ENCODE data around the gene MALAT1. TPM values are rescaled to one million over a fixed set of nuclear protein-coding genes. Genes with fewer than 3 reads are reported as not detected.

Gene MALAT1
- polyA plus RNA-seq, 3 donors: 788 to 1,101 (median 1,002) TPM

DNA sequence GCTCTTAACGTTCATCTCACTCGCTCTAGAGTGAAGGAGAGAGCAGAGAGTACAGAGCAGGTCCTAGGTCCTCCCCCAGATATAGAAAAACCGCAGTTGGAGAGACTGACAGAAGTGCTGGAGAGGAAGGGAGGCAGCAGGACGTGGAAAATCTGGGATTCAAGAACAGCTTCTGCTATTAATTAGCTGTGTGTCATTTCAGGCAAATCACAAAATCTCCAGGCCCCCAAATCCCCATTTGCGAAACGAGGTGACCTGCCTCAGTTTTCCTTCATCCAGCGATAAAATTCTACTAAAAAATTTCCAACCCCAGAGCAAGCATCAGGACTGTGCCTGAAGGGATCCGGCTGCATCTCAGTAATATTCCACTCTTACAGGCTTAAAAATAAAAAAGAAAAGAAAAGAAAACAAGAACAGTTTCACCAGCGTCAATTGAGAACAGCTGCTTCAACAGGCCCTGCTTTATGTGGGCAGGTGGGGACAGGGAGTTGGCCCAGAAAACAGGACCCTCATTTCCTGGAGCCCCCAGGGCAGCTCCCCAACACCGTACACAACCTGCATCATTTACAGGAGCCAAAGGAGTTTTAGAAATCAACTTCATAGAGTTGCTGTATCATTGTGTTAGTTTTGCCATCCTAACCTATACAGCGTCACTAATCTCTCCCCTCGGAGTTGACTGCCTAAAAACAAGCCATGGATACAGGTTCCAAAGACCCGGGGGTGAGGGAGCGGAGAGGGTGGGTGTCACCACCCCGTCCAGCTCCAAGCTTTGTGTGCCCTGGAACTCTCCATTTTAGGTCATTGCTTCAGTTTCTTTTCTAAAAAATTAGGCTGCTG is 2.3 kb upstream of the MALAT1 start:
- no peak for DNase-seq

DNA sequence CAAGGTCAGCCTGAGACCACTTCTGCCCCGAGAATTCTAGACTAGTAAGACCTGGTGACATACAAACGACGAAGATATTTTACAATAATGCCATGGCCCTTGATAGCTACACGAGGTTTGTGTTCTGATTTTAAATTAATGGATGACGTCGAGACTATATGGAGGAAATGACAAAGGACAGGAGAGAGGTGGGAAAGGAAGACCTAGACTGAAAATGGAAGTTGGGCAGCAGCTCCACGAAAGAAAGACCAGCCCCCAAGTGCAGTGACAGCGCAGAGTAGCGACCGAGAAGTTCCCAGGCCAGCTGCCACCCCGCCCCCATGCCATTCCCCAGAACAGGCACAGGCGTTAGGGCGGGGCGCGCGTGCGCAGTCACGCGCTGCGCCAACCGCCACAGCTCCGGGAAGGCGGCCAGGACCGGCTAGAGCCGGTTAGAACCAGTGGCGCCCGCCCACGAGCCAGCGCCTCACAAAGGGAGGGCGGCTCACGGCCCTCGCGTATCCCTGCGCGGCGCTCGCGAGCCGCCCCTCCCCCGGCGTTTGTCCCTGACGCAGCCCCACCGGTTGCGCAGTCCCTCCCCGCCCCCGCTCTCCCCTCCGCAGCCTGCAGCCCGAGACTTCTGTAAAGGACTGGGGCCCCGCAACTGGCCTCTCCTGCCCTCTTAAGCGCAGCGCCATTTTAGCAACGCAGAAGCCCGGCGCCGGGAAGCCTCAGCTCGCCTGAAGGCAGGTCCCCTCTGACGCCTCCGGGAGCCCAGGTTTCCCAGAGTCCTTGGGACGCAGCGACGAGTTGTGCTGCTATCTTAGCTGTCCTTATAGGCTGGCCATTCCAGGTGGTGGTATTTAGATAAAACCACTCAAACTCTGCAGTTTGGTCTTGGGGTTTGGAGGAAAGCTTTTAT is 1.5 kb upstream of the MALAT1 start:
- peak; percentile 98 for DNase-seq

DNA sequence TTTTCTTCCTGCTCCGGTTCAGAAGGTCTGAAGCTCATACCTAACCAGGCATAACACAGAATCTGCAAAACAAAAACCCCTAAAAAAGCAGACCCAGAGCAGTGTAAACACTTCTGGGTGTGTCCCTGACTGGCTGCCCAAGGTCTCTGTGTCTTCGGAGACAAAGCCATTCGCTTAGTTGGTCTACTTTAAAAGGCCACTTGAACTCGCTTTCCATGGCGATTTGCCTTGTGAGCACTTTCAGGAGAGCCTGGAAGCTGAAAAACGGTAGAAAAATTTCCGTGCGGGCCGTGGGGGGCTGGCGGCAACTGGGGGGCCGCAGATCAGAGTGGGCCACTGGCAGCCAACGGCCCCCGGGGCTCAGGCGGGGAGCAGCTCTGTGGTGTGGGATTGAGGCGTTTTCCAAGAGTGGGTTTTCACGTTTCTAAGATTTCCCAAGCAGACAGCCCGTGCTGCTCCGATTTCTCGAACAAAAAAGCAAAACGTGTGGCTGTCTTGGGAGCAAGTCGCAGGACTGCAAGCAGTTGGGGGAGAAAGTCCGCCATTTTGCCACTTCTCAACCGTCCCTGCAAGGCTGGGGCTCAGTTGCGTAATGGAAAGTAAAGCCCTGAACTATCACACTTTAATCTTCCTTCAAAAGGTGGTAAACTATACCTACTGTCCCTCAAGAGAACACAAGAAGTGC is 661 bp upstream of the MALAT1 start:
- no peak for DNase-seq

DNA sequence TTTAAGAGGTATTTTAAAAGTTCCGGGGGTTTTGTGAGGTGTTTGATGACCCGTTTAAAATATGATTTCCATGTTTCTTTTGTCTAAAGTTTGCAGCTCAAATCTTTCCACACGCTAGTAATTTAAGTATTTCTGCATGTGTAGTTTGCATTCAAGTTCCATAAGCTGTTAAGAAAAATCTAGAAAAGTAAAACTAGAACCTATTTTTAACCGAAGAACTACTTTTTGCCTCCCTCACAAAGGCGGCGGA is 193 bp upstream of the MALAT1 start:
- DNase-seq: no peak

DNA sequence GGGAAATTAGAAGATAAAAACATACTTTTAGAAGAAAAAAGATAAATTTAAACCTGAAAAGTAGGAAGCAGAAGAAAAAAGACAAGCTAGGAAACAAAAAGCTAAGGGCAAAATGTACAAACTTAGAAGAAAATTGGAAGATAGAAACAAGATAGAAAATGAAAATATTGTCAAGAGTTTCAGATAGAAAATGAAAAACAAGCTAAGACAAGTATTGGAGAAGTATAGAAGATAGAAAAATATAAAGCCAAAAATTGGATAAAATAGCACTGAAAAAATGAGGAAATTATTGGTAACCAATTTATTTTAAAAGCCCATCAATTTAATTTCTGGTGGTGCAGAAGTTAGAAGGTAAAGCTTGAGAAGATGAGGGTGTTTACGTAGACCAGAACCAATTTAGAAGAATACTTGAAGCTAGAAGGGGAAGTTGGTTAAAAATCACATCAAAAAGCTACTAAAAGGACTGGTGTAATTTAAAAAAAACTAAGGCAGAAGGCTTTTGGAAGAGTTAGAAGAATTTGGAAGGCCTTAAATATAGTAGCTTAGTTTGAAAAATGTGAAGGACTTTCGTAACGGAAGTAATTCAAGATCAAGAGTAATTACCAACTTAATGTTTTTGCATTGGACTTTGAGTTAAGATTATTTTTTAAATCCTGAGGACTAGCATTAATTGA is 1.0 kb downstream of the MALAT1 start:
- DNase-seq: no peak

DNA sequence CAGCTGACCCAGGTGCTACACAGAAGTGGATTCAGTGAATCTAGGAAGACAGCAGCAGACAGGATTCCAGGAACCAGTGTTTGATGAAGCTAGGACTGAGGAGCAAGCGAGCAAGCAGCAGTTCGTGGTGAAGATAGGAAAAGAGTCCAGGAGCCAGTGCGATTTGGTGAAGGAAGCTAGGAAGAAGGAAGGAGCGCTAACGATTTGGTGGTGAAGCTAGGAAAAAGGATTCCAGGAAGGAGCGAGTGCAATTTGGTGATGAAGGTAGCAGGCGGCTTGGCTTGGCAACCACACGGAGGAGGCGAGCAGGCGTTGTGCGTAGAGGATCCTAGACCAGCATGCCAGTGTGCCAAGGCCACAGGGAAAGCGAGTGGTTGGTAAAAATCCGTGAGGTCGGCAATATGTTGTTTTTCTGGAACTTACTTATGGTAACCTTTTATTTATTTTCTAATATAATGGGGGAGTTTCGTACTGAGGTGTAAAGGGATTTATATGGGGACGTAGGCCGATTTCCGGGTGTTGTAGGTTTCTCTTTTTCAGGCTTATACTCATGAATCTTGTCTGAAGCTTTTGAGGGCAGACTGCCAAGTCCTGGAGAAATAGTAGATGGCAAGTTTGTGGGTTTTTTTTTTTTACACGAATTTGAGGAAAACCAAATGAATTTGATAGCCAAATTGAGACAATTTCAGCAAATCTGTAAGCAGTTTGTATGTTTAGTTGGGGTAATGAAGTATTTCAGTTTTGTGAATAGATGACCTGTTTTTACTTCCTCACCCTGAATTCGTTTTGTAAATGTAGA is 1.7 kb downstream of the MALAT1 start:
- DNase-seq: no peak

DNA sequence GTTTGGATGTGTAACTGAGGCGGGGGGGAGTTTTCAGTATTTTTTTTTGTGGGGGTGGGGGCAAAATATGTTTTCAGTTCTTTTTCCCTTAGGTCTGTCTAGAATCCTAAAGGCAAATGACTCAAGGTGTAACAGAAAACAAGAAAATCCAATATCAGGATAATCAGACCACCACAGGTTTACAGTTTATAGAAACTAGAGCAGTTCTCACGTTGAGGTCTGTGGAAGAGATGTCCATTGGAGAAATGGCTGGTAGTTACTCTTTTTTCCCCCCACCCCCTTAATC is 2.3 kb downstream of the MALAT1 start:
- no peak for DNase-seq

DNA sequence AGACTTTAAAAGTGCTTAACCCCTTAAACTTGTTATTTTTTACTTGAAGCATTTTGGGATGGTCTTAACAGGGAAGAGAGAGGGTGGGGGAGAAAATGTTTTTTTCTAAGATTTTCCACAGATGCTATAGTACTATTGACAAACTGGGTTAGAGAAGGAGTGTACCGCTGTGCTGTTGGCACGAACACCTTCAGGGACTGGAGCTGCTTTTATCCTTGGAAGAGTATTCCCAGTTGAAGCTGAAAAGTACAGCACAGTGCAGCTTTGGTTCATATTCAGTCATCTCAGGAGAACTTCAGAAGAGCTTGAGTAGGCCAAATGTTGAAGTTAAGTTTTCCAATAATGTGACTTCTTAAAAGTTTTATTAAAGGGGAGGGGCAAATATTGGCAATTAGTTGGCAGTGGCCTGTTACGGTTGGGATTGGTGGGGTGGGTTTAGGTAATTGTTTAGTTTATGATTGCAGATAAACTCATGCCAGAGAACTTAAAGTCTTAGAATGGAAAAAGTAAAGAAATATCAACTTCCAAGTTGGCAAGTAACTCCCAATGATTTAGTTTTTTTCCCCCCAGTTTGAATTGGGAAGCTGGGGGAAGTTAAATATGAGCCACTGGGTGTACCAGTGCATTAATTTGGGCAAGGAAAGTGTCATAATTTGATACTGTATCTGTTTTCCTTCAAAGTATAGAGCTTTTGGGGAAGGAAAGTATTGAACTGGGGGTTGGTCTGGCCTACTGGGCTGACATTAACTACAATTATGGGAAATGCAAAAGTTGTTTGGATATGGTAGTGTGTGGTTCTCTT is 2.8 kb downstream of the MALAT1 start:
- DNase-seq: no peak

DNA sequence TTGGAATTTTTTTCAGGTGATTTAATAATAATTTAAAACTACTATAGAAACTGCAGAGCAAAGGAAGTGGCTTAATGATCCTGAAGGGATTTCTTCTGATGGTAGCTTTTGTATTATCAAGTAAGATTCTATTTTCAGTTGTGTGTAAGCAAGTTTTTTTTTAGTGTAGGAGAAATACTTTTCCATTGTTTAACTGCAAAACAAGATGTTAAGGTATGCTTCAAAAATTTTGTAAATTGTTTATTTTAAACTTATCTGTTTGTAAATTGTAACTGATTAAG is 3.4 kb downstream of the MALAT1 start:
- DNase-seq: no peak

DNA sequence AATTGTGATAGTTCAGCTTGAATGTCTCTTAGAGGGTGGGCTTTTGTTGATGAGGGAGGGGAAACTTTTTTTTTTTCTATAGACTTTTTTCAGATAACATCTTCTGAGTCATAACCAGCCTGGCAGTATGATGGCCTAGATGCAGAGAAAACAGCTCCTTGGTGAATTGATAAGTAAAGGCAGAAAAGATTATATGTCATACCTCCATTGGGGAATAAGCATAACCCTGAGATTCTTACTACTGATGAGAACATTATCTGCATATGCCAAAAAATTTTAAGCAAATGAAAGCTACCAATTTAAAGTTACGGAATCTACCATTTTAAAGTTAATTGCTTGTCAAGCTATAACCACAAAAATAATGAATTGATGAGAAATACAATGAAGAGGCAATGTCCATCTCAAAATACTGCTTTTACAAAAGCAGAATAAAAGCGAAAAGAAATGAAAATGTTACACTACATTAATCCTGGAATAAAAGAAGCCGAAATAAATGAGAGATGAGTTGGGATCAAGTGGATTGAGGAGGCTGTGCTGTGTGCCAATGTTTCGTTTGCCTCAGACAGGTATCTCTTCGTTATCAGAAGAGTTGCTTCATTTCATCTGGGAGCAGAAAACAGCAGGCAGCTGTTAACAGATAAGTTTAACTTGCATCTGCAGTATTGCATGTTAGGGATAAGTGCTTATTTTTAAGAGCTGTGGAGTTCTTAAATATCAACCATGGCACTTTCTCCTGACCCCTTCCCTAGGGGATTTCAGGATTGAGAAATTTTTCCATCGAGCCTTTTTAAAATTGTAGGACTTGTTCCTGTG is 3.9 kb downstream of the MALAT1 start:
- DNase-seq: no peak

DNA sequence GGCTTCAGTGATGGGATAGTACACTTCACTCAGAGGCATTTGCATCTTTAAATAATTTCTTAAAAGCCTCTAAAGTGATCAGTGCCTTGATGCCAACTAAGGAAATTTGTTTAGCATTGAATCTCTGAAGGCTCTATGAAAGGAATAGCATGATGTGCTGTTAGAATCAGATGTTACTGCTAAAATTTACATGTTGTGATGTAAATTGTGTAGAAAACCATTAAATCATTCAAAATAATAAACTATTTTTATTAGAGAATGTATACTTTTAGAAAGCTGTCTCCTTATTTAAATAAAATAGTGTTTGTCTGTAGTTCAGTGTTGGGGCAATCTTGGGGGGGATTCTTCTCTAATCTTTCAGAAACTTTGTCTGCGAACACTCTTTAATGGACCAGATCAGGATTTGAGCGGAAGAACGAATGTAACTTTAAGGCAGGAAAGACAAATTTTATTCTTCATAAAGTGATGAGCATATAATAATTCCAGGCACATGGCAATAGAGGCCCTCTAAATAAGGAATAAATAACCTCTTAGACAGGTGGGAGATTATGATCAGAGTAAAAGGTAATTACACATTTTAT is 4.6 kb downstream of the MALAT1 start:
- no peak for DNase-seq

DNA sequence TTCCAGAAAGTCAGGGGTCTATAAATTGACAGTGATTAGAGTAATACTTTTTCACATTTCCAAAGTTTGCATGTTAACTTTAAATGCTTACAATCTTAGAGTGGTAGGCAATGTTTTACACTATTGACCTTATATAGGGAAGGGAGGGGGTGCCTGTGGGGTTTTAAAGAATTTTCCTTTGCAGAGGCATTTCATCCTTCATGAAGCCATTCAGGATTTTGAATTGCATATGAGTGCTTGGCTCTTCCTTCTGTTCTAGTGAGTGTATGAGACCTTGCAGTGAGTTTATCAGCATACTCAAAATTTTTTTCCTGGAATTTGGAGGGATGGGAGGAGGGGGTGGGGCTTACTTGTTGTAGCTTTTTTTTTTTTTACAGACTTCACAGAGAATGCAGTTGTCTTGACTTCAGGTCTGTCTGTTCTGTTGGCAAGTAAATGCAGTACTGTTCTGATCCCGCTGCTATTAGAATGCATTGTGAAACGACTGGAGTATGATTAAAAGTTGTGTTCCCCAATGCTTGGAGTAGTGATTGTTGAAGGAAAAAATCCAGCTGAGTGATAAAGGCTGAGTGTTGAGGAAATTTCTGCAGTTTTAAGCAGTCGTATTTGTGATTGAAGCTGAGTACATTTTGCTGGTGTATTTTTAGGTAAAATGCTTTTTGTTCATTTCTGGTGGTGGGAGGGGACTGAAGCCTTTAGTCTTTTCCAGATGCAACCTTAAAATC is 5.3 kb downstream of the MALAT1 start:
- DNase-seq: peak; percentile 65

DNA sequence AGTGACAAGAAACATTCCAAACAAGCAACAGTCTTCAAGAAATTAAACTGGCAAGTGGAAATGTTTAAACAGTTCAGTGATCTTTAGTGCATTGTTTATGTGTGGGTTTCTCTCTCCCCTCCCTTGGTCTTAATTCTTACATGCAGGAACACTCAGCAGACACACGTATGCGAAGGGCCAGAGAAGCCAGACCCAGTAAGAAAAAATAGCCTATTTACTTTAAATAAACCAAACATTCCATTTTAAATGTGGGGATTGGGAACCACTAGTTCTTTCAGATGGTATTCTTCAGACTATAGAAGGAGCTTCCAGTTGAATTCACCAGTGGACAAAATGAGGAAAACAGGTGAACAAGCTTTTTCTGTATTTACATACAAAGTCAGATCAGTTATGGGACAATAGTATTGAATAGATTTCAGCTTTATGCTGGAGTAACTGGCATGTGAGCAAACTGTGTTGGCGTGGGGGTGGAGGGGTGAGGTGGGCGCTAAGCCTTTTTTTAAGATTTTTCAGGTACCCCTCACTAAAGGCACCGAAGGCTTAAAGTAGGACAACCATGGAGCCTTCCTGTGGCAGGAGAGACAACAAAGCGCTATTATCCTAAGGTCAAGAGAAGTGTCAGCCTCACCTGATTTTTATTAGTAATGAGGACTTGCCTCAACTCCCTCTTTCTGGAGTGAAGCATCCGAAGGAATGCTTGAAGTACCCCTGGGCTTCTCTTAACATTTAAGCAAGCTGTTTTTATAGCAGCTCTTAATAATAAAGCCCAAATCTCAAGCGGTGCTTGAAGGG is 6.0 kb downstream of the MALAT1 start:
- no peak for DNase-seq

DNA sequence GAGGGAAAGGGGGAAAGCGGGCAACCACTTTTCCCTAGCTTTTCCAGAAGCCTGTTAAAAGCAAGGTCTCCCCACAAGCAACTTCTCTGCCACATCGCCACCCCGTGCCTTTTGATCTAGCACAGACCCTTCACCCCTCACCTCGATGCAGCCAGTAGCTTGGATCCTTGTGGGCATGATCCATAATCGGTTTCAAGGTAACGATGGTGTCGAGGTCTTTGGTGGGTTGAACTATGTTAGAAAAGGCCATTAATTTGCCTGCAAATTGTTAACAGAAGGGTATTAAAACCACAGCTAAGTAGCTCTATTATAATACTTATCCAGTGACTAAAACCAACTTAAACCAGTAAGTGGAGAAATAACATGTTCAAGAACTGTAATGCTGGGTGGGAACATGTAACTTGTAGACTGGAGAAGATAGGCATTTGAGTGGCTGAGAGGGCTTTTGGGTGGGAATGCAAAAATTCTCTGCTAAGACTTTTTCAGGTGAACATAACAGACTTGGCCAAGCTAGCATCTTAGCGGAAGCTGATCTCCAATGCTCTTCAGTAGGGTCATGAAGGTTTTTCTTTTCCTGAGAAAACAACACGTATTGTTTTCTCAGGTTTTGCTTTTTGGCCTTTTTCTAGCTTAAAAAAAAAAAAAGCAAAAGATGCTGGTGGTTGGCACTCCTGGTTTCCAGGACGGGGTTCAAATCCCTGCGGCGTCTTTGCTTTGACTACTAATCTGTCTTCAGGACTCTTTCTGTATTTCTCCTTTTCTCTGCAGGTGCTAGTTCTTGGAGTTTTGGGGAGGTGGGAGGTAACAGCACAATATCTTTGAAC is 6.8 kb downstream of the MALAT1 start:
- DNase-seq: no peak

DNA sequence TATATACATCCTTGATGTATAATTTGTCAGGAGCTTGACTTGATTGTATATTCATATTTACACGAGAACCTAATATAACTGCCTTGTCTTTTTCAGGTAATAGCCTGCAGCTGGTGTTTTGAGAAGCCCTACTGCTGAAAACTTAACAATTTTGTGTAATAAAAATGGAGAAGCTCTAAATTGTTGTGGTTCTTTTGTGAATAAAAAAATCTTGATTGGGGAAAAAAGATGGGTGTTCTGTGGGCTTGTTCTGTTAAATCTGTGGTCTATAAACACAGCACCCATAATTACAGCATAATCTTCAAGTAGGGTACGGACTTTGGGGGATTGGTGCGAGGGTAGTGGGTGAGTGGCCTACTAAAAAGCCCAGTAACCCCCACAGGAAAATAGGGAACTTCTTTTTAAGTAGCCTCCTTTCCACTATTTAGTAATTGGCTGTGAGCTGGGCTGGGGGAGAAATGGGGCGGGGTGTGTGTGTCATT is 7.5 kb downstream of the MALAT1 start:
- no peak for DNase-seq

DNA sequence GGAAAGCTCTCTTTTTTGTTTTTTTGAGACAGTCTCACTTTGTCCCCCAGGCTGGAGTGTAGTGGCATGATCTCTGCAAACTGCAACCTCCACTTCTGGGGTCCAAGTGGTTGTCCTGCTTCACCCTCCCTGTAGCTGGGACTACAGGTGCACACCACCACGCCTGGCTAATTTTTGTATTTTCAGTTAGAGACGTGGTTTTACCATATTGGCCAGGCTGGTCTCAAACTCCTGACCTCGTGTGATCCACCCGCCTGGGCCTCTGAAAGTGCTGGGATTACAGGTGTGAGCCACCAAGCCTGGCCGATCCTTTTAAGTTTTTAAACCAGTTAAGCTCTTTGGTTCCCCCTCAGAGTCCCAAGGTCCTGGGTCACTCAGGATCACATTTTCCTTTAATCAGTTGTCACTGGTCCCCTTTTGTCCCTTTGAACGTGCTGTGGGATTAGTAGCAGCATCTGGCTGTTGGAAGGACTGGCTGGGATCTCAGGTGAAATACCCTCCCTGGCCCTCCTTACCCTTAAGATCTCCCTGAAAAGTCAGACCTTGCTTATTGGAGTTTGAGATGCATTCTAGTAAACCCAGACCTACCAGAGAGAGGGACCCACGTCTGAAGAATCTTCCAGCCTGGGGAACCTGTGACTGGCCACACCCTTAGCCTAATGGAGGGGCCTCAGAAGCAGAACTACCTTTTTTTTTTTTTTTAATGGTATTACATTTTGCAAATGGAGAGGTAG is 8.1 kb downstream of the MALAT1 start:
- peak; percentile 73 for DNase-seq
